SKM-1 (cell line): Measurements from ENCODE around the gene C1orf94.

Experiments used
- DNase-seq: peaks from one replicate; lab custom pipeline; 2025; ENCODE audit not compliant: unreplicated experiment; lab: John Stamatoyannopoulos, UW

C1orf94 gene

GRCh38 chr1:34250342-34250741, 73.6 kb downstream of the C1orf94 start:
- no peak for DNase-seq

GRCh38 chr1:34262023-34262853, 85.5 kb downstream of the C1orf94 start:
- no peak for DNase-seq

- DNase-seq = no peak
These were observed 86.2 kb downstream of the C1orf94 start for GRCh38 chr1:34262921-34263320.

- DNase-seq = no peak
These were observed 86.7 kb downstream of the C1orf94 start for GRCh38 chr1:34263406-34263805.

- no peak for DNase-seq
These were observed 88.7 kb downstream of the C1orf94 start for GRCh38 chr1:34265396-34265795.

- no peak for DNase-seq
These were observed 89.6 kb downstream of the C1orf94 start for GRCh38 chr1:34266127-34266951.

- DNase-seq = no peak
These were observed 90.6 kb downstream of the C1orf94 start for GRCh38 chr1:34267326-34267725.

- no peak for DNase-seq
These were observed 91.7 kb downstream of the C1orf94 start for GRCh38 chr1:34268311-34268954.
